ENCODE data around the gene ATP2B2. TPM values are rescaled to one million over a fixed set of nuclear protein-coding genes. Genes with fewer than 3 reads are reported as not detected.

Gene ATP2B2
- total and polyA plus RNA-seq, 10 of the 15 experiments (the other 5 are each of a cell fraction or from before 2014, with no cell fraction given) = 0.04 TPM; not detected in 9

DNA sequence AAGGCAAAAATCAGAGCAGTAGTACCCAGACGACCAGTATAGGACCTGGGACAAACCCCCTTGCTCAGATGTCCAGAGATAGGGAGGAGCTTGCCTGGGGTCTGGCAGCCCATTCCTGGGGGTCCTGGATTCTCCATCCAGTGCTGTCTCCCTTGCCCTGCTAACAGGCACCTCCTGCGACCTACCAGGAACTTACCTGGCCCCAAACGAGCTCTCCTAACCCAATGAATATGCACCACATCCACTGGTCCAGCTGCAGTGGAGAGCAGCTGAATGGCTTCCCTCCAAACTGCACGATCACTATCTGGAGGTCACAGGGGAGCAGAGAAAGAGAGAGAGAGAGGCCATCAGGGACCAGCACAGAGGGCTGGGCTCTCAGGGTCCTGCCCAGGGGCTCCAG is 165.3 kb downstream of the ATP2B2 start:
- Histone ChIP-seq H3K9me3 (replicated peaks; ENCODE audit: control insufficient read depth, insufficient read depth, low read length) (no peaks in the 10 kb centered on the region), H4K20me1 (ENCODE audit: control insufficient read depth, insufficient read depth) (no peaks in the 10 kb centered on the region), H3K36me3 (ENCODE audit: control insufficient read depth in 2 of 2, insufficient read depth in 2 of 2, low read length in 1 of 2) (no peaks in the 10 kb centered on the region), H3K79me2 (ENCODE audit: control insufficient read depth, insufficient read depth, low read length) (no peaks in the 10 kb centered on the region), H2AFZ (ENCODE audit: control insufficient read depth, low read depth, low read length) (no peak overlapping the region), H3K4me2 (ENCODE audit: control insufficient read depth, insufficient read depth) (no peak overlapping the region), H3K9ac (ENCODE audit: control insufficient read depth, insufficient read depth, low read length) (no peak overlapping the region), H3K4me3 (no peak overlapping the region), H3K27ac (ENCODE audit: control insufficient read depth, insufficient read depth) (no peak overlapping the region), H3K4me1 (ENCODE audit: control insufficient read depth, insufficient read depth, low read length) (no peaks in the 10 kb centered on the region), H3K27me3 (replicated peaks in 1 of 2; ENCODE audit: control insufficient read depth in 2 of 2, insufficient read depth in 2 of 2, low read length in 1 of 2) (no peaks in the 10 kb centered on the region; a peak in 1 of 4 replicates)
- in situ Hi-C loops (cut with MboI) (loop anchor here (5.0 kb wide), 1 partner anchor 402 kb away; no protein-coding TSS in a partner anchor), intact Hi-C loops (cut with micrococcal nuclease; ENCODE audit: unreplicated experiment) (no loop called here)
- no peak for FAIRE-seq
- 8% methylated on average over 4 of the region's 4 CpGs for WGBS (ENCODE audit: insufficient coverage, insufficient replicate concordance, low lambda C conversion rate, missing lambda C conversion rate)
- ChIA-PET RAD21 (ENCODE audit: unreplicated experiment) (no interaction called here), CTCF (interaction anchor here (0.6 to 1.7 kb wide), 4 partner anchors 22 to 711 kb away, joined by 3 to 4 read pairs (median 3); no protein-coding TSS in a partner anchor), SMC1A (ENCODE audit: uncharacterized antibody, unreplicated experiment) (interaction anchor here (0.9 kb wide), 1 partner anchor 19 kb away, joined by 4 read pairs; the partner anchor contains the start of gene SEC13), POLR2A (no interaction called here)
- BruUV-seq (replicated peaks) = no TSS peak
- no peak for DNase-seq (ENCODE audit: low read depth, low spot score)
- no peak for ATAC-seq
- no peak for TF ChIP-seq TCF3 (IDR thresholded peaks at IDR 0.05; ENCODE audit: borderline replicate concordance, insufficient read depth, low read depth, low read length)
- TF ChIP-seq CBFB (IDR thresholded peaks at IDR 0.05; ENCODE audit: low read depth) = no peak
- TF ChIP-seq HDAC2 (IDR thresholded peaks at IDR 0.05) = no peak
- TF ChIP-seq BMI1 (IDR thresholded peaks at IDR 0.05; ENCODE audit: borderline replicate concordance) = no peak
- no peak for TF ChIP-seq NBN (IDR thresholded peaks at IDR 0.05)
- no peak for TF ChIP-seq SRF (IDR thresholded peaks at IDR 0.05; ENCODE audit: low read depth in 2 of 2, low read length in 2 of 2)
- no peak for TF ChIP-seq MYB (IDR thresholded peaks at IDR 0.05; ENCODE audit: borderline replicate concordance, low read depth, low read length)
- TF ChIP-seq, protein P1, sequence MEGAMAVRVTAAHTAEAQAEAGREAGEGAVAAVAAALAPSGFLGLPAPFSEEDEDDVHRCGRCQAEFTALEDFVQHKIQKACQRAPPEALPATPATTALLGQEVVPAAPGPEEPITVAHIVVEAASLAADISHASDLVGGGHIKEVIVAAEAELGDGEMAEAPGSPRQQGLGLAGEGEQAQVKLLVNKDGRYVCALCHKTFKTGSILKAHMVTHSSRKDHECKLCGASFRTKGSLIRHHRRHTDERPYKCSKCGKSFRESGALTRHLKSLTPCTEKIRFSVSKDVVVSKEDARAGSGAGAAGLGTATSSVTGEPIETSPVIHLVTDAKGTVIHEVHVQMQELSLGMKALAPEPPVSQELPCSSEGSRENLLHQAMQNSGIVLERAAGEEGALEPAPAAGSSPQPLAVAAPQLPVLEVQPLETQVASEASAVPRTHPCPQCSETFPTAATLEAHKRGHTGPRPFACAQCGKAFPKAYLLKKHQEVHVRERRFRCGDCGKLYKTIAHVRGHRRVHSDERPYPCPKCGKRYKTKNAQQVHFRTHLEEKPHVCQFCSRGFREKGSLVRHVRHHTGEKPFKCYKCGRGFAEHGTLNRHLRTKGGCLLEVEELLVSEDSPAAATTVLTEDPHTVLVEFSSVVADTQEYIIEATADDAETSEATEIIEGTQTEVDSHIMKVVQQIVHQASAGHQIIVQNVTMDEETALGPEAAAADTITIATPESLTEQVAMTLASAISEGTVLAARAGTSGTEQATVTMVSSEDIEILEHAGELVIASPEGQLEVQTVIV (IDR thresholded peaks at IDR 0.05; ENCODE audit: borderline replicate concordance, partially characterized antibody) = no peak
- no peak for TF ChIP-seq NFYA (IDR thresholded peaks at IDR 0.05; ENCODE audit: borderline replicate concordance, low read depth, low read length)
- no peak for TF ChIP-seq STAT3 (IDR thresholded peaks at IDR 0.05; ENCODE audit: low read depth, low read length)
- TF ChIP-seq, protein P2, sequence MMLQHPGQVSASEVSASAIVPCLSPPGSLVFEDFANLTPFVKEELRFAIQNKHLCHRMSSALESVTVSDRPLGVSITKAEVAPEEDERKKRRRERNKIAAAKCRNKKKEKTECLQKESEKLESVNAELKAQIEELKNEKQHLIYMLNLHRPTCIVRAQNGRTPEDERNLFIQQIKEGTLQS (IDR thresholded peaks at IDR 0.05; ENCODE audit: borderline replicate concordance, extremely low read depth, low read depth, low read length) = no peak
